ENCODE data around the gene ANAPC16. TPM values are rescaled to one million over a fixed set of nuclear protein-coding genes. Genes with fewer than 3 reads are reported as not detected.
"Not testable (repeated sequence)": the region's sequence is repeated elsewhere in the genome, so short reads cannot be mapped to it uniquely, and the experiment has no call there.

Gene ANAPC16
- polyA plus RNA-seq, 1 donor from 2014 or later = 209 TPM

GRCh38 chr10:72206511-72207229 is 9.1 kb upstream of the ANAPC16 start (continued):
- TF ChIP-seq REST (IDR thresholded peaks at IDR 0.05; ENCODE audit: borderline replicate concordance) (no peak), EP300 (conservative IDR thresholded peaks at IDR 0.05; ENCODE audit: poor library complexity, severe bottlenecking) (no peak), POLR2AphosphoS5 (IDR thresholded peaks at IDR 0.05) (no peak)

GRCh38 chr10:72208526-72208925 is 7.3 kb upstream of the ANAPC16 start:
- not testable (repeated sequence) for H2AFZ ChIP-seq (ENCODE audit: low read depth, low read length); H4K20me1 ChIP-seq (ENCODE audit: insufficient read depth); H3K27ac ChIP-seq (ENCODE audit: low read length); H3K36me3 ChIP-seq (ENCODE audit: insufficient read depth, low read length); H3F3A ChIP-seq (ENCODE audit: insufficient read depth, low read length, poor library complexity, severe bottlenecking); H3K9ac ChIP-seq (ENCODE audit: low read length); H3K79me2 ChIP-seq (replicated peaks; ENCODE audit: insufficient read depth, low read length); H3K4me2 ChIP-seq (ENCODE audit: low read length); H3K9me3 ChIP-seq (ENCODE audit: low read length); H3K27me3 ChIP-seq (ENCODE audit: insufficient read depth, low read depth, low read length); H3K9me2 ChIP-seq (ENCODE audit: insufficient read depth, low read length); H3K4me3 ChIP-seq (ENCODE audit: low read length)

GRCh38 chr10:72211381-72211780 is 4.4 kb upstream of the ANAPC16 start:
- not testable (repeated sequence) for H3F3A ChIP-seq (ENCODE audit: insufficient read depth, low read length, poor library complexity, severe bottlenecking); H3K36me3 ChIP-seq (ENCODE audit: insufficient read depth, low read length); H3K9me3 ChIP-seq (ENCODE audit: low read length); H4K20me1 ChIP-seq (ENCODE audit: insufficient read depth); H3K4me3 ChIP-seq (ENCODE audit: low read length); H3K79me2 ChIP-seq (replicated peaks; ENCODE audit: insufficient read depth, low read length); H3K9ac ChIP-seq (ENCODE audit: low read length); H3K4me2 ChIP-seq (ENCODE audit: low read length); H3K9me2 ChIP-seq (ENCODE audit: insufficient read depth, low read length); H3K27me3 ChIP-seq (ENCODE audit: insufficient read depth, low read depth, low read length); H2AFZ ChIP-seq (ENCODE audit: low read depth, low read length); H3K27ac ChIP-seq (ENCODE audit: low read length)

GRCh38 chr10:72211832-72212231 is 4.0 kb upstream of the ANAPC16 start:
- H3K27ac ChIP-seq (ENCODE audit: low read length); H3F3A ChIP-seq (ENCODE audit: insufficient read depth, low read length, poor library complexity, severe bottlenecking); H3K9ac ChIP-seq (ENCODE audit: low read length); H3K4me3 ChIP-seq (ENCODE audit: low read length); H3K9me3 ChIP-seq (ENCODE audit: low read length); H3K79me2 ChIP-seq (replicated peaks; ENCODE audit: insufficient read depth, low read length); H4K20me1 ChIP-seq (ENCODE audit: insufficient read depth); H3K36me3 ChIP-seq (ENCODE audit: insufficient read depth, low read length); H2AFZ ChIP-seq (ENCODE audit: low read depth, low read length); H3K4me2 ChIP-seq (ENCODE audit: low read length); H3K9me2 ChIP-seq (ENCODE audit: insufficient read depth, low read length); H3K27me3 ChIP-seq (ENCODE audit: insufficient read depth, low read depth, low read length): not testable (repeated sequence)

- no peak overlapping the region for H3K9ac ChIP-seq (ENCODE audit: low read length)
- no peak for TF ChIP-seq POLR2AphosphoS5 (IDR thresholded peaks at IDR 0.05)
- H3K4me2 ChIP-seq (ENCODE audit: low read length) = no peak overlapping the region
- no peak overlapping the region for H2AFZ ChIP-seq (ENCODE audit: low read depth, low read length)
- no peak overlapping the region for H3K27ac ChIP-seq (ENCODE audit: low read length)
- H3K36me3 ChIP-seq (ENCODE audit: insufficient read depth, low read length) = no peaks in the 10 kb centered on the region
- no peaks in the 10 kb centered on the region for H3K9me3 ChIP-seq (ENCODE audit: low read length)
- H3K27me3 ChIP-seq (ENCODE audit: insufficient read depth, low read depth, low read length) = no peaks in the 10 kb centered on the region
- H3K4me3 ChIP-seq (ENCODE audit: low read length) = no peak overlapping the region
- peaks cover 13% of the 10 kb centered on the region for H3K79me2 ChIP-seq (replicated peaks; ENCODE audit: insufficient read depth, low read length)
- no peaks in the 10 kb centered on the region for H3K9me2 ChIP-seq (ENCODE audit: insufficient read depth, low read length)
- no peaks in the 10 kb centered on the region for H3F3A ChIP-seq (ENCODE audit: insufficient read depth, low read length, poor library complexity, severe bottlenecking)
- H4K20me1 ChIP-seq (ENCODE audit: insufficient read depth) = no peaks in the 10 kb centered on the region
Measured at GRCh38 chr10:72218325-72218724, 2.5 kb downstream of the ANAPC16 start.
